Vagina (tissue), 2 donors: ENCODE results near the gene PTGER3.

Source experiments
- POLR2A ChIP-seq, 2 donors: fragments of 450-650 bp; IDR thresholded peaks; one replicate each; pipeline ENCODE4 v1.6.1; 2017; ENCODE audit warnings: antibody characterized with exemption in 2 of 2, mild to moderate bottlenecking in 2 of 2, moderate library complexity in 2 of 2
- POLR2AphosphoS5 ChIP-seq, 2 donors: sonication (generic); formaldehyde crosslinking; IDR thresholded peaks; one replicate each; pipeline ENCODE4 v1.9.0; 2017; ENCODE audit warnings: antibody characterized with exemption in 2 of 2, mild to moderate bottlenecking in 2 of 2, low read depth in 1 of 2; ENCODE audit not compliant: insufficient read depth in 1 of 2
- TF ChIP-seq, protein P1 (sequence below), 3 experiments: fragments of 450-650 bp in 2 of 3; fragments of 200-600 bp in 1 of 3; sonication (generic) in 1 of 3; IDR thresholded peaks; one replicate each; pipeline ENCODE4 v1.5.1; 2017 to 2019; ENCODE audit warnings: antibody characterized with exemption in 3 of 3, mild to moderate bottlenecking in 2 of 3, moderate library complexity in 2 of 3

DNA sequence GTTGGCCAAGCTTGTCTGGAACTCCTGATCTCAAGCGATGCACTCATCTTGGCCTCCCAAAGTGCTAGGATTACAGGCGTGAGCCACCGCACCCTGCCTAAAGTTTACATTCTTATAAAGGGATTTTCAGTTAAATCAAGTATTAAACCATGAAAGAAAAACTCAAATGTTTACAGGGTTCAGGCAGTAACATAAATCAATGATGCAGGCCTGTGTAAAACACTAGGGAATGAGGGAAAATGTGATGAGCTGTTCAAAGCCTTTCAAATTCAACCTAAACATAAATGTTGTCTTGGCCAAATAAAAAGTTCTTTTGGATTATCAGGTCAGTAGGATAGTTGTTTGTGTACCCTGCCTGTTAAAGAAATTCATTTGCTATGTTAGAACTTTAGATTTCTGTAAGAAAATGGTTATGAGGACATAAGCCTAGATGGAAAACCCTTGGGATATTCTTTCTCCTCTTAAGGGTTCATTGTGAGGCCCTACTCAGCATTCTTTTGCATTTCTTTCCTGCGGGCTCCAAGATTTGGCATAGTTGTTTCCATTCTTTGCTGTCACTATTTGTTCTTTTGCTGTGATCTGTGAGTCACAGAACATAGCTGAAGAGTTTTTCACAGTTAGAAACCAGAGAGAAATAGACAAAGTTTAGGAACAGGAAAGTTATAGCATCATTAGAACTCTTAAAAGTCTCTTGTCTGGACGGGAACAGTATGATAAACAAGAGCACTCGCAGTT is 42.1 kb upstream of the PTGER3 start:
- TF ChIP-seq POLR2A (IDR thresholded peaks at IDR 0.05) (no peak), POLR2AphosphoS5 (IDR thresholded peaks at IDR 0.05; ENCODE audit: insufficient read depth in 1 of 2, low read depth in 1 of 2) (no peak)
- TF ChIP-seq, protein P1, sequence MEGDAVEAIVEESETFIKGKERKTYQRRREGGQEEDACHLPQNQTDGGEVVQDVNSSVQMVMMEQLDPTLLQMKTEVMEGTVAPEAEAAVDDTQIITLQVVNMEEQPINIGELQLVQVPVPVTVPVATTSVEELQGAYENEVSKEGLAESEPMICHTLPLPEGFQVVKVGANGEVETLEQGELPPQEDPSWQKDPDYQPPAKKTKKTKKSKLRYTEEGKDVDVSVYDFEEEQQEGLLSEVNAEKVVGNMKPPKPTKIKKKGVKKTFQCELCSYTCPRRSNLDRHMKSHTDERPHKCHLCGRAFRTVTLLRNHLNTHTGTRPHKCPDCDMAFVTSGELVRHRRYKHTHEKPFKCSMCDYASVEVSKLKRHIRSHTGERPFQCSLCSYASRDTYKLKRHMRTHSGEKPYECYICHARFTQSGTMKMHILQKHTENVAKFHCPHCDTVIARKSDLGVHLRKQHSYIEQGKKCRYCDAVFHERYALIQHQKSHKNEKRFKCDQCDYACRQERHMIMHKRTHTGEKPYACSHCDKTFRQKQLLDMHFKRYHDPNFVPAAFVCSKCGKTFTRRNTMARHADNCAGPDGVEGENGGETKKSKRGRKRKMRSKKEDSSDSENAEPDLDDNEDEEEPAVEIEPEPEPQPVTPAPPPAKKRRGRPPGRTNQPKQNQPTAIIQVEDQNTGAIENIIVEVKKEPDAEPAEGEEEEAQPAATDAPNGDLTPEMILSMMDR (IDR thresholded peaks at IDR 0.05): no peak
